Hematopoietic multipotent progenitor cell treated with erythropoietin and hydrocortisone succinate and interleukin-3 and kit ligand, for 4 days (in vitro differentiated cells): ENCODE results near the gene HIC1.
A peak's percentile ranks its signal among the peaks of the same experiment; 100 is the strongest.

Source experiments
- DNase-seq: peaks from one replicate; pipeline ENCODE4 v3.0.0-alpha.2; 2015

Gene HIC1

GRCh38 chr17:2025220-2025621 is 29.7 kb upstream of the HIC1 start, which contains the start of gene RTN4RL1:
Gene RTN4RL1, minus strand, starts transcription at chr17:2025334. Its CDS starts 469 bp downstream, at chr17:2024865.
- DNase-seq, result peak; percentile 82

DNA sequence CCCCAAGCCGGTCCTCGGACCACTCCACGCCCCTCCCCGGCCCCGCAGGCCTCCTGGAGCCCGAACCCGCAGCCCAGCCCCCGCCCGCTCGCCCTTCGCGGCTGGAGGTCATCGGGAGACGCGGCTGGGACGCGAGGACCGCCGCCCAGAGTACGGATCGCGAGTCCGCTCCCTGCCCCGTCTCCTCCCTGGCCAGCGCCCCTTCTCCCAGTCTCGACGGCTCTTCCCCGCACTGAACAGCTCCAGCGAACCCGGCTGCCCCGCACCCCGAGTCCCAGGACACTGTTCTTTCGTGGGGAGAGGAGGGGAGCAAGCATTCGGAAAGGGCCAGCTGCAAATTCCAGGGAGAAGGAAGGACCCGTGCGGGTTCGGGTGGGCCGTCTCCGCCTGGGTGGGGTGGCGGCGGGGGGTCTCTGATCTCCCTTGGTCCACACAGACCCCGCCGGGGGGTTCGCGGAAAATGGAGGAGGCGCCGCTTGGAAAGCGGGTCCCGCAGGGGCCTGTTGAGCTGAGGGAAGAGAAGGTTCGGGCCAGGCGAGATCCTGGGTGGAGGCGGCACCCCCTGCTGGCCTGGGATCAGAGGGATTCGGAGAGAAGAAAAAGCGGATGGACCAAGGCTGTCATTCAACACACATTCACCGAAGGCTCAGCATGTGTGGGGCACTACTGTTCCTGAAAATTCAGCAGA is 29.1 kb upstream of the HIC1 start:
- peak; percentile 73 for DNase-seq

DNA sequence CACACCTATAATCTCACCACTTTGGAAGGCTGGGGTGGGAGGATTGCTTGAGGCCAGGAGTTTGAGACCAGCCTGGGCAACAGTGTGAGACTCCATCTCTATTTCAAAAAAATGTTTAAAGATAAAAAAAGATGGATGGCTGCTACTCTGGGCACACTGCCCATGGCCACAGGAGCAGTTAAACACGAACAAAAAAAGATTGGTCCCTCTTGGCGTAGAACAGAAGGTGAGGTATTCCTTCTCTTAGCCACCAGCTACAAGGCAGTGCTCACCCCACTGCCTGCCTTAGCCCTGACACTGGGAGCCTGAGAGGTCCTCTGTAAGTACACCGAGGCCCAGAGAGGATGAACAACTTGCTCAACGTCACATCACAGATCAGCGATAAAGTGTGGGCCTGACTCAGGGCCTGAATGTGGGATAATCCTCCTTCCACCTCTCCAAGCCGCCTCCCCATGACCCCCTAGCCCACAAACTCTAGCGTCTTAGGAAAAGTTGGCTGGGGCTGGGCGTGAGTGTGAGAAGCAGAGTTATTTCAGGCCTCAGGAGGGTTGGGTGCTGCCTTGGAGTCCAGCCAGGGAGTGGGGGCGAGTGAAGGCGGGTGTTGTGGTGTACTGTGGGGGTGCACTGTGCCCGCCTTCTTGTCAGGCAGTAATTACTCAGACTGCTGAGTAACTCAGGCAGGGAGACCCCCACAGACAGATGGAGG is 27.2 kb upstream of the HIC1 start:
- DNase-seq, result peak; percentile 46

DNA sequence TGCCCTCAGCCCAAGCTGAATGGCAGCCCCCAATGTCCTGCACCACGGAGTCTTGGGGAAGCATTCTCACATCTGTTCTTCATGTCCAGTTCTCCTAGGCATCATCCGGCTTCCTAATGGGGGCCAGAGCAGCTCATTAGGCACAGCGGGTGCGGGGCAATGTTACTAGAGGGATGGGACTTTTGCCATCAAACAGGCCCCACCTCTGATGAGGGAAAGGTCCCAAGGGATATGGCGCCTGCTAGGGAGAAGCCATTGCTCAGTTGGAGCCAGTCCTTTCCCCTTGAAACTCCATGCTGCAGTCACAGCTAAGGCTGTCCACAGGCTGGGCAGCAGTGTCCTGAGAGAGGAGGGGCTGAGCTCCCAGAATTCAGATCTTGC is 26.7 kb upstream of the HIC1 start:
- DNase-seq, result no peak

- peak; percentile 51 for DNase-seq
Measured at GRCh38 chr17:2028737-2029136, 26.2 kb upstream of the HIC1 start.

DNA sequence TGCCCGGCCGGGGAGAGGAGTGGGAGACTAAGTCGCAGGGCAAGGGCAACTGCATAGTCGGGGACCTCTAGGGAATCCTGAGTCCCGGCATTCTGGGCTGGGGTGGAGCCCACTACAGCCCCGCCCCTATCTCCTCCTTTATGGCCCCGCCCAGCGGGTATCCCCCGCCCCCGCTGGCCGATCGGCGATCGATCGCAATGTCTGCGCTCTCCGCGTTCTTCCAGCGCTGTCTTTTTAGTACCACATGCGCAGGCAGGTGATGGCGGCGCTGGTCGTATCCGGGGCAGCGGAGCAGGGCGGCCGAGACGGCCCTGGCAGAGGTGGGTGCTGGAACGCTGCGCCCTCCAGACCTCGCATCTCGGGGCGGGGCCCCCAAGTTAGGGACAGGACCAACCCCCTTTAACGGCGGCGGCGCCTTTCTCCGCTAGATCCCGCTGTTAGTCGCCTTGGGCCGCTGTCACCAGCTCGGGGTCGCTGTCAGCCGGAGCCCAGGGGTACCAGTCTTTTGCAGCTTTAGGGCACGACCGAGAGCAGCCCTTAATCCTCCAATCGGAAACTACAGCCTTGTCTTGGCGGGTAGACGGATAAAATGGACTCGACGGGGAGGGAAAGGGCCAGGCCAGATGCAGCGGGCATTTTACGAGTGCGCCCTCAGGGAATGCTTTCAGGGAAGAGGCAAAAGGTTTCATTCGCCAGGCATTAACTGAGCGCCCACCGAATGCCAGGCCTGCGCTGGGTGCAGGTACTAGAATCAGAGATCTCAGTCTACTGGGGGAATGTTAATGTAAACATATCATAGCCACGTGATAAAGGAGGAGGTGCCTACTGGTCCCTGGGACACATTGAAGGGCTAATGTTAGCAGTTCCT is 24.8 kb upstream of the HIC1 start, which contains the start of gene DPH1:
DPH1 (plus strand) TSS at position 243 of the 868 bp plus-strand sequence; CDS start at position 260, 17 bp downstream.
- DNase-seq, result peak; percentile 96

DNA sequence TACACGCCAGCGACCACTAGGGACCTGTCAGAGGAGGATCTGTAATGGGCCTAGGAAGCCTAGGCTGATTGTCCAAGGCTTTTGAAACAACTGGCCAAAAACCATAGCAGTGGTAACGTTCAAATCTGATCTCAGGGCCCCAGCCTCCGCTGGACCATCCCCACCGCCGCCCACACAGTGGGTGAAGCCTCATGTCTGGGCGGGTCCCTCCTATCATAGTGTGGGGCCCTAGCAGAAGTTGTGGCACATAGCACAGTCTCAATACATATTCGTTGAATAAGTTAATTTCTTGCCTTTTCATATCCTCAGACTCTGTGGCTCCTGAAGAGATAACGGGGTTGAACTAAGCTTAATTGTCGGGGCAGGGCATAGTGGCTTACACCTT is 24.1 kb upstream of the HIC1 start:
- DNase-seq, result no peak

- DNase-seq, result no peak
Measured at GRCh38 chr17:2033153-2033552, 21.8 kb upstream of the HIC1 start.

DNA sequence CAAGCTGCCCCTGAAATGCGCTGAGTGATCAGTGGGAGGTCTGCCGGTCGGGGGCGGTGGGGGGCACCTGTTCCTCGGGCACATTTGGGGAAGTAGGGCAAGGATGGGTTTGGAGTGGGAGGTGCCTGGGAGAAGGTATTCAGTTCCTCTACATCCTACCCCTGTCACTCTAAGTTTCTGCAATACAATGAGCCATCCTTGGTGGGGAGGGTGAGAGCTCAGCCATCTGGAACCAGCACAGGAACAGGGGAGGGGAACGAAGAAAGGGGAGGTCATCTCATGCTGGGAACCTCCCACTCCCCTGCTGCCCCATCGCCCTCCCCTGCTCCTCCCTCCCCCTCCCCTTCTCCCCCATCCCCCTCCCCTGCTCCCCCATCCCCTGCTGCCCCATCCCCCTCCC is 20.7 kb upstream of the HIC1 start:
- no peak for DNase-seq

GRCh38 chr17:2034806-2035540 is 19.9 kb upstream of the HIC1 start:
- DNase-seq, result no peak

DNA sequence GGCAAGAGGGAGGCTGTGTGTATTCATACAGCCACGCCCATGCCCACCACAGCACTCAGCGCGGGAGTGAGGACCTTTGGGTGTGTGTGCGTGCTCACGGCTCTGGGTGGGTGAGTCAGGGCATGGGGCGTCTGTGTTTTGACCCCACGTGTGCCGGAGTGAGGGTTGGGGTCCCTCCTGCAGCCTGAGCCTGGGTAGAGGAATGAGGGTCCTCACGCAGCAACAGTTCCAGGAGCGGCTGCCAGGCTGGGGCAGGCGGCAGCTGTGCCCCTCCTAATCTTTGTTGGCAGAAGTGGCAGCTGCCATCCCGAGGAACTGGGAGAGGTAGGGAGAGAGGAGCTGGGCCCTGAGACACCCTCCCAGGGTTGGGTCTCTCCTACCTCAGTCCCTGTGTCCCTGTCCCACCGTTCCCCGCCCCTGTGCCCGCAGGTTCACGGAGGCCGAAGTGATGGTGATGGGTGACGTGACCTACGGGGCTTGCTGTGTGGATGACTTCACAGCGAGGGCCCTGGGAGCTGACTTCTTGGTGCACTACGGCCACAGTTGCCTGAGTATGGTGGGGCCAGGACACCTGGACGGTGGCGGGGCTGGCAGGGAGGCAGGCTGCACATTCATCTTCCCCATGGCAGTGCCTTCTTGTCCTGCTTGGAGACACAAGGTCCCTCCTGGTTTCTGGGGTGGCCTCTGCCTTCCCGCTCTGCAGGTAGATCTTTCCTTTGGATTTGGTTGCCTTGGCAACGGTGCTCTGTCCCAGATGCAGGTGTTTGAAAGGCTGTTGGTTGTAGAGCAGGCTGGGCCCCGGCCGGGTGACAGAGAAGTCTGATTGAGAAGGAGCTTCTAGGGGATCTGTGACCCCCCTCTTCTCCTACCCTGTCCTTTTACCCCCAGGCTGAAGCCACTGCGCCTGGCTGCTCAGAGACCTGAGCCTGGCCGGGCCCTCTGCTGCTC is 19.1 kb upstream of the HIC1 start:
- DNase-seq, result no peak

GRCh38 chr17:2037155-2037554 is 17.7 kb upstream of the HIC1 start:
- DNase-seq, result no peak

DNA sequence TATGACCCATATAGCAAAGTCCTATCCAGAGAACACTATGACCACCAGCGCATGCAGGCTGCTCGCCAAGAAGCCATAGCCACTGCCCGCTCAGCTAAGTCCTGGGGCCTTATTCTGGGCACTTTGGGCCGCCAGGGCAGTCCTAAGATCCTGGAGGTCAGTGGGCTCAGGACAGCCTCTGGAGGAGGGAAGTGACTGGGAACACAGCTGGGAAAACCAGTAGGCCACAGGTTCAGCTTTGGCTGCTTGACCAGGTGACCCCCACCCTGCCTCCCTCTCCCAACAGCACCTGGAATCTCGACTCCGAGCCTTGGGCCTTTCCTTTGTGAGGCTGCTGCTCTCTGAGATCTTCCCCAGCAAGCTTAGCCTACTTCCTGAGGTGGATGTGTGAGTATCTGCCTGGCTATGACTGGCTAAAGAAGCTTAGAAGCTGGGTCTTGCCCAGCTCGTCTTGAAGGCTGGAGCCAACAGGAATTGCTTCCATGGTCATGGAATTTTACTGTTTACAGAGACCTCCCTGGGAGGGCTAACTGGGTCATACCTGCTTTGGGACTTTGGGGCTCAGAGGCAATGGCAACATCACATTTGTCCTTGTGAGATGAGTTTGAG is 14.6 kb upstream of the HIC1 start:
- no peak for DNase-seq

DNA sequence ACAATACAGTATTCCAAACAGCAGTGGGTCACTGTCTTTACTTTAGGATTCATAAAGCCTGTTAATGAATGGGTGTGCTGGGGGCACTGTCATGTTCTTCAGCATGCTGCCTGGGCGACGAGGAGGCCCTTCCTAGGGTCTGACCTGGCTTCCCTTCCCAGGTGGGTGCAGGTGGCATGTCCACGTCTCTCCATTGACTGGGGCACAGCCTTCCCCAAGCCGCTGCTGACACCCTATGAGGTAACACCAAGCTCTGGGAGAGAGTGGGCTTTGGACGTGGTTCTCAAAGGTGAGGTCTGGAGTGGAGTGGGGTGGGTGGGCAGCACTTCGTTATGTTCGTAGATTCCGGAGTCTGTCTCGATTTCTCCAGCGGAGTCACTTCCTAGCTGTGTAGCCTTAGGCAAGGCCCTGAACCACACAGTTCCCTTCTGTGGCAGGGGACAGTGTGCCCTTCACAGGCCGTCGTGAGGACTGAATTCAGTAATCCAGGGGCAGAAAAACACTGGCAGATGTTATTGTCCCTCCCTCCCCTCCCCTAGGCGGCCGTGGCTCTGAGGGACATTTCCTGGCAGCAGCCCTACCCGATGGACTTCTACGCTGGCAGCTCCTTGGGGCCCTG is 13.9 kb upstream of the HIC1 start:
- DNase-seq, result no peak

- DNase-seq, result peak; percentile 98
Measured at GRCh38 chr17:2041561-2042389, 13.1 kb upstream of the HIC1 start, which contains the start of gene OVCA2. Gene OVCA2, plus strand, starts transcription at chr17:2042022. Its CDS starts 26 bp downstream, at chr17:2042048.

DNA sequence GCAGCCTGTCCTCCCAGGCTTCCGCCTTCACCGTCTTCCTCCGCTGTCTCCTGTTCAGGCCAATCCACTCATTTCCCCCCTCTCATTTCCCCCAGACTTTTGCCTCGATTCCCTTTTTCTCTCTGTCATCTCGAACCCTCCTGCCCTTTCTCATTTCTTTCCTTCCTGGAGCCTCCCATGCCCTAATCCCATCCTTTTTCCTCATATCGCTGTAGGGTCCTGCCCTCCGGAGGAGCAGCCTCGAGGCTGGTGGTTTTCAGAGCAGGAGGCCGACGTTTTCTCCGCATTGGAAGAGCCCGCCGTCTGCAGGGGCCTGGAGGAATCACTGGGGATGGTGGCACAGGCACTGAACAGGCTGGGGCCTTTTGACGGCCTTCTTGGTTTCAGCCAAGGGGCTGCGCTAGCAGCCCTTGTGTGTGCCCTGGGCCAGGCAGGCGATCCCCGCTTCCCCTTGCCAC is 12.5 kb upstream of the HIC1 start:
- peak; percentile 70 for DNase-seq

DNA sequence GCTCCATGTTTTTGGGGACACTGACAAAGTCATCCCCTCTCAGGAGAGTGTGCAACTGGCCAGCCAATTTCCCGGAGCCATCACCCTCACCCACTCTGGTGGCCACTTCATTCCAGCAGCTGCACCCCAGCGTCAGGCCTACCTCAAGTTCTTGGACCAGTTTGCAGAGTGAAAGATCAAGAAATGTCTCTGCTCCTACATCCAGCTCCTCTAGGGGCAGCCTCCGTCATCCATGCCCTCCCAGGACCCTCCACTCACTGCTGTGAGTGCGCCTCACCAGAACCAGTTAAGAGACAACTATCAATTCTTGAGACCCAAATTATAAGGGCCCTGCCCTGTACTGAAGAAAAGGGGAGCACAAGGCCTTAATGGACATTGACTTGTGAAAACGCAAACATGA is 12.0 kb upstream of the HIC1 start:
- DNase-seq, result no peak

DNA sequence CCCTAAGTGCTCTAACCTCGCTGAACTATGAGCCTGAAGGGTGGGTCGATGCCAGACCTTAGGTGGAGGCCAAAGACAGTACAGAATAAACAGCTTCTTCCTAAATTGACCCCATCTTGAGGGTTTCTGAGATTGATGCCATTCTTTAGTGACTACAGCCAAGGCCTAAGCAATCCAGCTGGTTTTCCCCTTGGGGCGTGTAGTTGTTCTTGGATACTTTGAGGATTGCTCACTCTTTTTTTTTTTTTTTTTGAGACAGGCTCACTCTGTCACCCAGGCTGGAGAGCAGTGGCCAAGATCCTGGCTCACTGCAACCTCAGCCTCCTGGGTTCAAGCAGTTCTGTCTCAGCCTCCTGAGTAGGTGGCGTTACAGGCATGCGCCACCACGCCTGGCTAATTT is 11.1 kb upstream of the HIC1 start:
- no peak for DNase-seq

DNA sequence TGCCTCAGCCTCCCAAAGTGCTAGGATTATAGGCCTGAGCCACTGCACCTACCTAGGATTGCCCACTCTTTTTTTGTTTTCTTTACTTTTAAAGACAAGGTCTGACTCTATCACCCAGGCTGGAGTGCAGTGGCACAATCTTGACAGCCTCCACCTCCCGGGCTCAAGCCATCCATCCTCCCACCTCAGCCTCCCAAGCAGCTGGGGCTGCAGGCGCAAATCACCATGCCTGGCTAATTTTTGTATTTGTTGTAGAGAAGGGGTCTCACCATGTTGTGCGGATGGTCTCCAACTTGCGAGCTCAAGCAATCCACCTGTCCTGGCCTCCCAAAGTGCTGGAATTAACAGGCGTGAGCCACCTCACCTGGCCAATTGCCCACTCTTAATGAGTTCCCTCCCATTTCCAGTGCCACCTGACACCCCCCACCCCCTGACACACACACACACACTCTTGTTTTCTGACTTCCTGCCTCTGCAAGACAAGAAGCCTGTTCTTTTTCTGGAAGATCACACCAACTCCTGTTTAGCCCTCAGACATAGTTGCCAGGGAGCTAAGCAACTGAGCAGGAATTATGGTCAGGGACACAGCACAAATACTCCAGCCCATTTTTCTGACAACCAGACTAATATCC is 10.5 kb upstream of the HIC1 start:
- DNase-seq, result no peak
